Measurements from ENCODE around the gene ZNF84. TPM values are rescaled to one million over a fixed set of nuclear protein-coding genes. Genes with fewer than 3 reads are reported as not detected.

Gene ZNF84
- total and polyA plus RNA-seq, 7 donors: 0.92 to 32.7 (median 28.8) TPM

DNA sequence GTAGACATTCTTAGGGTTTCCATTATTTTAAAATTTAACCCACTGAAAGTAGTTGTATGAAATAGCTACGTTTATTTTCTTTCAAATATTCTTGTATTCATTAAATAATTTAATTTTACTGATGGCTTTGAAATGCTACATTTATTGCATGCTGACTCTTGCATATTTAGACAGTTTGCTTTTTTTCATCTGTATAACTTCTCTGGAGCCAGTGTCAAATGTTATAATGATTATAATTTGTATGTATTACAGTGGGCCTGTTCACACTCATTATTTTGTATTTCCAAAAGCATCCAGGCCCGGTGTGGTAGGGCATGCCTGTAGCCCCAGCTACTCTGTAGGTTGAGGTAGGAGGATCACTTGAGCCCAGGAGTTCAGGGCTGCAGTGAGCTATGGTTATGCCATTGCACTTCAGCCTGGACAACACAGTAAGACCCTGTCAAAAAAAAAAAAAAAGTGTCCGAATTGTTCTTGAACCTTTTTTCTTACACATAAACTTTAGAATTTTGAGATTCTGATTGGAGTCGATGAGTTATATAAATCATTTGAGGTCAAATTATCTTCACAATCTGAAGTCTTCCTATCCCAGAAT lies 905 bp downstream of the ZNF84 start:
- Histone ChIP-seq H3K9me3 (peaks cover 27 to 47% (median 40%) of the 10 kb centered on the region in 4 donors), H3K27ac (peak overlapping the region; percentile 90 to 97 (median 95)), H3K27me3 (no peaks in the 10 kb centered on the region), H3K4me3 (peak overlapping the region; percentile 64 to 84 (median 80)), H3K4me1 (peaks cover 0 to 13% (median 3%) of the 10 kb centered on the region in 4 donors), H3K36me3 (peaks cover 15 to 31% (median 22%) of the 10 kb centered on the region in 4 donors)
- TF ChIP-seq EP300 (IDR thresholded peaks at IDR 0.05) (no peak), POLR2A (IDR thresholded peaks at IDR 0.05) (no peak), POLR2AphosphoS5 (IDR thresholded peaks at IDR 0.05) (no peak)
- TF ChIP-seq, protein P1, sequence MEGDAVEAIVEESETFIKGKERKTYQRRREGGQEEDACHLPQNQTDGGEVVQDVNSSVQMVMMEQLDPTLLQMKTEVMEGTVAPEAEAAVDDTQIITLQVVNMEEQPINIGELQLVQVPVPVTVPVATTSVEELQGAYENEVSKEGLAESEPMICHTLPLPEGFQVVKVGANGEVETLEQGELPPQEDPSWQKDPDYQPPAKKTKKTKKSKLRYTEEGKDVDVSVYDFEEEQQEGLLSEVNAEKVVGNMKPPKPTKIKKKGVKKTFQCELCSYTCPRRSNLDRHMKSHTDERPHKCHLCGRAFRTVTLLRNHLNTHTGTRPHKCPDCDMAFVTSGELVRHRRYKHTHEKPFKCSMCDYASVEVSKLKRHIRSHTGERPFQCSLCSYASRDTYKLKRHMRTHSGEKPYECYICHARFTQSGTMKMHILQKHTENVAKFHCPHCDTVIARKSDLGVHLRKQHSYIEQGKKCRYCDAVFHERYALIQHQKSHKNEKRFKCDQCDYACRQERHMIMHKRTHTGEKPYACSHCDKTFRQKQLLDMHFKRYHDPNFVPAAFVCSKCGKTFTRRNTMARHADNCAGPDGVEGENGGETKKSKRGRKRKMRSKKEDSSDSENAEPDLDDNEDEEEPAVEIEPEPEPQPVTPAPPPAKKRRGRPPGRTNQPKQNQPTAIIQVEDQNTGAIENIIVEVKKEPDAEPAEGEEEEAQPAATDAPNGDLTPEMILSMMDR (IDR thresholded peaks at IDR 0.05): no peak
- DNase-seq: no peak
- 52 to 53% methylated on average over 4 of the region's 4 CpGs for WGBS, 2 donors
- intact Hi-C loops (cut with DNase I): no loop called here

GRCh38 chr12:133046698-133047097 lies 9.4 kb downstream of the ZNF84 start:
- DNase-seq: no peak
- H3K4me3 ChIP-seq: no peak overlapping the region
- H3K27me3 ChIP-seq: no peaks in the 10 kb centered on the region
- peaks cover 56 to 98% (median 78%) of the 10 kb centered on the region in 4 donors for H3K36me3 ChIP-seq
- no peaks in the 10 kb centered on the region for H3K4me1 ChIP-seq
- 97 to 99% methylated on average over 3 of the region's 3 CpGs for WGBS, 2 donors
- H3K9me3 ChIP-seq: peaks cover 80 to 92% (median 88%) of the 10 kb centered on the region in 4 donors
- intact Hi-C loops (cut with DNase I): no loop called here
- H3K27ac ChIP-seq: no peak overlapping the region
- TF ChIP-seq EP300 (IDR thresholded peaks at IDR 0.05): no peak
- TF ChIP-seq, protein P1 (IDR thresholded peaks at IDR 0.05): no peak
- TF ChIP-seq POLR2A (IDR thresholded peaks at IDR 0.05): no peak
- no peak for TF ChIP-seq POLR2AphosphoS5 (IDR thresholded peaks at IDR 0.05)

- peaks cover 53 to 98% (median 84%) of the 10 kb centered on the region in 4 donors for H3K9me3 ChIP-seq
- H3K4me1 ChIP-seq: no peaks in the 10 kb centered on the region
- H3K27me3 ChIP-seq: no peaks in the 10 kb centered on the region
- DNase-seq: no peak
- no peak overlapping the region for H3K27ac ChIP-seq
- H3K36me3 ChIP-seq: peaks cover 24 to 86% (median 38%) of the 10 kb centered on the region in 4 donors
- no peak overlapping the region for H3K4me3 ChIP-seq
- TF ChIP-seq, protein P1 (IDR thresholded peaks at IDR 0.05): no peak
- TF ChIP-seq POLR2A (IDR thresholded peaks at IDR 0.05) (no peak), POLR2AphosphoS5 (IDR thresholded peaks at IDR 0.05) (no peak), EP300 (IDR thresholded peaks at IDR 0.05) (no peak)
- WGBS, 2 donors: 98 to 99% methylated on average over 5 of the region's 5 CpGs
- intact Hi-C loops (cut with DNase I): no loop called here
Measured at GRCh38 chr12:133057446-133057845, 20.1 kb downstream of the ZNF84 start.

DNA sequence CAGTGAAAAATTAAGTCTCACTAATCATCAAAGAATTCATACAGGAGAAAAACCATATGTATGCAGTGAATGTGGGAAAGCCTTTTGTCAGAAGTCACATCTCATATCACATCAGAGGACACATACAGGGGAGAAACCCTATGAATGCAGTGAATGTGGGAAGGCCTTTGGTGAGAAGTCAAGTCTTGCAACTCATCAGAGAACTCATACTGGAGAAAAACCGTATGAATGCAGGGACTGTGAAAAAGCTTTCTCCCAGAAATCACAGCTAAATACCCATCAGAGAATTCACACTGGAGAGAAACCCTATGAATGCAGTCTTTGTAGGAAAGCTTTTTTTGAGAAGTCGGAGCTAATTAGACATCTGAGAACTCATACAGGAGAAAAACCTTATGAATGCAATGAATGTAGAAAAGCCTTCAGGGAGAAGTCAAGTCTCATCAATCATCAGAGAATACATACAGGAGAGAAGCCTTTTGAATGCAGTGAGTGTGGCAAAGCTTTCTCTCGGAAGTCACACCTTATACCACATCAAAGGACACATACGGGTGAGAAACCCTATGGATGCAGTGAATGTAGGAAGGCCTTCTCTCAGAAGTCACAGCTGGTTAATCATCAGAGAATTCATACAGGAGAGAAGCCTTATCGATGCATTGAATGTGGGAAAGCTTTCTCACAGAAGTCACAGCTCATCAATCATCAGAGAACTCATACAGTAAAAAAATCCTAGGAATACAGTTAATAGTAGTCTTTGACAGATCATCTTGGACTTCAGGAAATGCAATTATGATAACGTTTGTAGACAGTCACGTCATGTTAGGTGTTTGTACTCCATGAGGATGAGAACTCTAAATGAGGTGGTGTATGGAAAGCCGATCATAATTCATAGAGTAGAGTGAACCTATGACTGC lies 21.1 kb downstream of the ZNF84 start:
- no peaks in the 10 kb centered on the region for H3K27me3 ChIP-seq
- 96 to 97% methylated on average over 8 of the region's 8 CpGs for WGBS, 2 donors
- H3K4me3 ChIP-seq: no peak overlapping the region
- H3K9me3 ChIP-seq: peaks cover 56 to 98% (median 83%) of the 10 kb centered on the region in 4 donors
- intact Hi-C loops (cut with DNase I): no loop called here
- TF ChIP-seq, protein P1 (IDR thresholded peaks at IDR 0.05): no peak
- peak in 1 of 4 donors; percentile 2 for TF ChIP-seq POLR2AphosphoS5 (IDR thresholded peaks at IDR 0.05)
- no peak overlapping the region for H3K27ac ChIP-seq
- DNase-seq: no peak
- no peaks in the 10 kb centered on the region for H3K4me1 ChIP-seq
- peaks cover 18 to 82% (median 32%) of the 10 kb centered on the region in 4 donors for H3K36me3 ChIP-seq

All from sigmoid colon (tissue), 7 donors.